ENCODE measurements around the gene CADM1.

CADM1 gene

DNA sequence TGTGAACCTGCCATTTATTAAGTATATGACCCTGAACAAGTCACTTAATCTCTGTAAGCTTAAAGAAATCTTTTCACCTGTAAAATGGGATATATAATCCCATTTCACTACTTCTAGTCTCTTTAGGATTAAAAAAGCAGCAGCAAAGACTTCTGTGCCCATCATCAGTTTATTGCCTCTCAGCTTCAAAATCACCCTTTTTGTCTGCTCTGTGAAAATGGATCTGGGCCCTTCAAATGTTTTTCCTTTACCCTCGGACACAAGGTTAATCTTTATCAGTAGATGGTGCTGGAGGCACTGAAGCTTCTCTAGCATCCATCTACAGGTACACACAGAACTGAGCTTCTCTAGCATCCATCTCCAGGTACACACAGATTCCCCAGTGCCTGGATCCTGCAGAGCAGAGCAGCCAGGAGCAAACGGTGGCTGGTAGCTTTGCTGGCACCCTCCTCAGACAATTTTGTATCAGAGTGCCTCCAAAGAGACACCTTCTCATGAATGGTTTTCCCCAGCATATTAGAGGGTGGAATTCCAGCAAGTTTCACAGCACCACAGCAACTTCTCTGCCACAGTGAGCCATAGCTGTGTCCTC, 56.8 kb downstream of the CADM1 start:
- Histone ChIP-seq H3K4me1 (ENCODE audit: control insufficient read depth, insufficient read depth, low read length) (no peaks in the 10 kb centered on the region), H3K9ac (ENCODE audit: low read depth, low read length) (no peak overlapping the region), H3K4me3 (ENCODE audit: low read depth, low read length) (no peak overlapping the region), H3K27me3 (ENCODE audit: control insufficient read depth, insufficient read depth, low read length) (no peaks in the 10 kb centered on the region), H3K27ac (ENCODE audit: low read depth, low read length) (no peak overlapping the region), H3K9me3 (ENCODE audit: control insufficient read depth, insufficient read depth, low read length) (peaks cover 6% of the 10 kb centered on the region; the same call in 1 of the 2 replicates), H3K36me3 (ENCODE audit: control insufficient read depth, insufficient read depth, low read length) (no peaks in the 10 kb centered on the region)

DNA sequence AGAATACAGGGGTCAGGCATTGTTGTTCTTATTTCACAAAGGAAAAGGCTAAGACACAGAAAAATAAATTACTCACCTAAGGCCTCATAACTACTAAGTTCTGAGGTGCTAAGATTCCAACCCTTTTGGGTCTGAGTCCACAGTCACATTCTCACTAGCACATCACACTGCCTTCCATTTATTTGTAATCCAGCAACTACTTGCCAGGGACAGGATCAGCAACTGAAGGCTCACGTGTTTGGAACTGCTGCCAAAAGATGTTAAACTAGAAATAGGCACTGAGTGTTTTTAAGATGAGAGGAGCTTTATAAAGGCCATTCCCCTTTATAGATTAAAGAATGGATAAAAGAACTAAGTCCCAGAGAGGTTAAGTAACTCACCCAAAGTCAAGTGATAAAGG, 58.0 kb downstream of the CADM1 start:
- H3K27ac ChIP-seq (ENCODE audit: low read depth, low read length): no peak overlapping the region

DNA sequence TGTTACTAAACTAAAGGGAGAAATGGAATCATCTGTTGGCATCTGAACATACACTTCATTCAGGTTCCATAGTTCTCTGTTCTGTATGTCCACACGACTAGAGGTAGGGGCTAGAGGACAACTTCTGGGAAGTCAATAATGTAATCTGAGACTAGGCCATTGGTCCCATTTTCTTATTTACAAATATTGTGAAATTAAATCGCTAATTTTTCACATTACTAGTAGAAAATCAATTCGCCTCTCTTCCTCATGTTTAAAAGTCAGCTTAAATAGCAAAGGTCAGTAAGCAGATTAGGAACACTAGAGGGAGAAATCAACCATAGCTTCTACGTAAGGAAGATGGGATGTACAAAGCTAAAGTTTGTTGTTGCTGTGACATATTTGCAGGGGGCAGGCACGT, 59.7 kb downstream of the CADM1 start:
- peaks cover 6% of the 10 kb centered on the region; the same call in 1 of the 2 replicates for H3K9me3 ChIP-seq (ENCODE audit: control insufficient read depth, insufficient read depth, low read length)
- H3K27me3 ChIP-seq (ENCODE audit: control insufficient read depth, insufficient read depth, low read length): no peaks in the 10 kb centered on the region
- no peaks in the 10 kb centered on the region for H3K4me1 ChIP-seq (ENCODE audit: control insufficient read depth, insufficient read depth, low read length)
- H3K27ac ChIP-seq (ENCODE audit: low read depth, low read length): no peak overlapping the region
- no peaks in the 10 kb centered on the region for H3K36me3 ChIP-seq (ENCODE audit: control insufficient read depth, insufficient read depth, low read length)
- no peak overlapping the region for H3K4me3 ChIP-seq (ENCODE audit: low read depth, low read length)
- H3K9ac ChIP-seq (ENCODE audit: low read depth, low read length): no peak overlapping the region

More for the DNA sequence above, 58.0 kb downstream of the CADM1 start:
- no peaks in the 10 kb centered on the region for H3K27me3 ChIP-seq (ENCODE audit: control insufficient read depth, insufficient read depth, low read length)
- H3K9me3 ChIP-seq (ENCODE audit: control insufficient read depth, insufficient read depth, low read length): peaks cover 6% of the 10 kb centered on the region; the same call in 1 of the 2 replicates
- no peaks in the 10 kb centered on the region for H3K4me1 ChIP-seq (ENCODE audit: control insufficient read depth, insufficient read depth, low read length)
- H3K9ac ChIP-seq (ENCODE audit: low read depth, low read length): no peak overlapping the region
- H3K36me3 ChIP-seq (ENCODE audit: control insufficient read depth, insufficient read depth, low read length): no peaks in the 10 kb centered on the region
- H3K4me3 ChIP-seq (ENCODE audit: low read depth, low read length): no peak overlapping the region

DNA sequence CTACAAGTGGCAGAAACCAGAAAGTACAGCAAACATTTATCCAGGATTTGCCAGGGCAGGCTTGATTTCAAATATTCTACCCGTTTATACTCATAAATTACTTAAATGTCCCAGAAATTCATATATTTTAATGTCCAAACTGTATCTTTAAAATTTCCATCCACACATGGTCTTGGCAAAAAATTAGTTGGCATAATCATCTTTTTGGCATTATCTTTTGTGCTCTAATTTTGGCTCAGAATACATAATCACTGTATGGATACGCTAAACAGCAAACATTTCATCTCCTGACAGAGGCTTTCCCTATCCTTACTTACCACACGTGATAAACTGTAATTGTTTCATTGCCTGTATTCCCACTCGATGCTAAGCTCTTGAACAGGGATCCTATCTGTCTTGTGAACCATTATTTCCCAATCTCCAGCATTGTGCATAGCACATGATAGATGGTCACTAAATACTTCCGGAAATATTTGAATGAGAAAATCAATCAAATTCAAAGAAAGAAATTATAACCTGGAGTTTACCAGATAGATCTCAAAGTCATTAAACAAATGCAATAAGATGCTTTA, 64.2 kb downstream of the CADM1 start:
- Histone ChIP-seq H3K9ac (ENCODE audit: low read depth, low read length) (no peak overlapping the region), H3K27ac (ENCODE audit: low read depth, low read length) (no peak overlapping the region), H3K4me3 (ENCODE audit: low read depth, low read length) (no peak overlapping the region)

DNA sequence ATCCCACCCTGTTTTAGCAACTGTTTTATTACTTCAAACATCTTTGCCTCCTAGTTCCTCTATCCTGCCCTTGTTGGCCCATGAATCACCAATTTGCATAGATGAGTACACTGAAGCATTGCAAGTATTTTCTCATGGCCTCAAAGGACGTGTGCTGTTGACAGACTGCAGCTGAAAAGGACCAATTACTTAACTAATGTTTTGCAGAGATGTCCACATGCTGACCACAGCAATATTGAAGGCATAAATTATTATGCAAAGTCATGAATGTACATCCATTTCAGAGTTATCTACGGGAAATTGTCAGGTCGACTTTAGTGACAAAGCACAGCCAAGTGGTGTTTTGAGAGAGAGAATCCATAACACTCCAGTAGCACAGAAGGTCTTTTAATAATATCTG, 64.8 kb downstream of the CADM1 start:
- H3K9ac ChIP-seq (ENCODE audit: low read depth, low read length): no peak overlapping the region
- no peak overlapping the region for H3K27ac ChIP-seq (ENCODE audit: low read depth, low read length)
- no peaks in the 10 kb centered on the region for H3K9me3 ChIP-seq (ENCODE audit: control insufficient read depth, insufficient read depth, low read length)
- H3K36me3 ChIP-seq (ENCODE audit: control insufficient read depth, insufficient read depth, low read length): no peaks in the 10 kb centered on the region
- peaks cover 7% of the 10 kb centered on the region for H3K4me1 ChIP-seq (ENCODE audit: control insufficient read depth, insufficient read depth, low read length)
- H3K27me3 ChIP-seq (ENCODE audit: control insufficient read depth, insufficient read depth, low read length): peaks cover 3% of the 10 kb centered on the region; the same call in 1 of the 2 replicates
- H3K4me3 ChIP-seq (ENCODE audit: low read depth, low read length): no peak overlapping the region

More for the DNA sequence above, 64.2 kb downstream of the CADM1 start:
- Histone ChIP-seq H3K4me1 (ENCODE audit: control insufficient read depth, insufficient read depth, low read length) (peaks cover 7% of the 10 kb centered on the region), H3K27me3 (ENCODE audit: control insufficient read depth, insufficient read depth, low read length) (peaks cover 3% of the 10 kb centered on the region; the same call in 1 of the 2 replicates), H3K9me3 (ENCODE audit: control insufficient read depth, insufficient read depth, low read length) (no peaks in the 10 kb centered on the region), H3K36me3 (ENCODE audit: control insufficient read depth, insufficient read depth, low read length) (no peaks in the 10 kb centered on the region)

DNA sequence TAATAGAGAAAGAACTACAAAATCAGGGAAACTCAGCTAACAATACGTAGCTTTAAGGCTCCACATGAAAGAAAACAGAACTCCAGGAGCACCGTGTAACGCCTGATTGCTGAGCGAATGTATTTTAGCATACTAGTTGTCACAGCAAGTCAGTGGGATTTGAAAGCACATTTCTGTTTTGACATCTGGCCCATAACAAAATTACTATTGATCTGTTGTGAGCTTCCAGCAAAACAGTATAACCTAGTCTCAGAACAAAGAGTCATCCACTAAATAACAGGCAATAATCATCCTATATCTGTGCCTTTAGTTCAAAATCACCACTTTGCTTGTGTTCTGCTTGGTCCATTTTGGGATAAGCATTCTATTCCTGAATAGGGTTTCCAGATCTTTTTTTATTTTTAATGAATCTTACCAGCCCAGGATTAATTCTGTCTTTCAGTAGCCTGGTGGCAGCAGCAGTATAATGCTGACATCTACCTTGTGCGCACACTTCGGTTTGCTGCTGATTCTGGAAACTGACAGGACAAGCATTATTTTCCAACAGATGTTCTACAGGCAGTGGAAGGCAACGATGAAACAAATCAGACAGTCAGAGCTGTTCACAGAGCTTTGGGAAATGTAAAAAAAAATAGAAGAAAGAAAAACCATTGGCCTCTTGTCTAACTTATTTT, 66.2 kb downstream of the CADM1 start:
- Histone ChIP-seq H3K27me3 (ENCODE audit: control insufficient read depth, insufficient read depth, low read length) (peaks cover 3% of the 10 kb centered on the region; the same call in 1 of the 2 replicates), H3K9ac (ENCODE audit: low read depth, low read length) (no peak overlapping the region), H3K4me3 (ENCODE audit: low read depth, low read length) (no peak overlapping the region), H3K4me1 (ENCODE audit: control insufficient read depth, insufficient read depth, low read length) (peaks cover 7% of the 10 kb centered on the region), H3K27ac (ENCODE audit: low read depth, low read length) (no peak overlapping the region), H3K36me3 (ENCODE audit: control insufficient read depth, insufficient read depth, low read length) (no peaks in the 10 kb centered on the region), H3K9me3 (ENCODE audit: control insufficient read depth, insufficient read depth, low read length) (no peaks in the 10 kb centered on the region)

DNA sequence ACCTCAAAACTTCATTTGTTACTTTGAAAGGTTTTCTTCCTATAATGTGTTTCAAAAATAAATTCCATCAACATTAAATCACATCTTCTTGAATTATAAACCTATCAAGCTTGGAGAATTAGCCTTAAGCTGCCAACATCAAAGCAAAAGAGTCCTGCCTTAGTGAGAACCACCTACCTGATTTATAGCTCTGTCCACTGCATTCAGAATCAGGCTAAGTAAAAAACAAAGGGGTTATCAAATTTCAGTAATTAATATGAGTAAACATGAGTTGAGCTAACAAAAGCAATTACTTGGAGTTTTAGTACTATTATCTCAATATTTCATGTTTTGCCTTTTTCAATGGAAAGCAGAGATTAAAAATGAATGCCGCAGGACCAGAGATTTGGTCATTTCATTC, 73.9 kb downstream of the CADM1 start:
- H3K9me3 ChIP-seq (ENCODE audit: control insufficient read depth, insufficient read depth, low read length): no peaks in the 10 kb centered on the region
- H3K36me3 ChIP-seq (ENCODE audit: control insufficient read depth, insufficient read depth, low read length): no peaks in the 10 kb centered on the region
- H3K4me3 ChIP-seq (ENCODE audit: low read depth, low read length): no peak overlapping the region
- no peak overlapping the region for H3K27ac ChIP-seq (ENCODE audit: low read depth, low read length)
- no peaks in the 10 kb centered on the region for H3K4me1 ChIP-seq (ENCODE audit: control insufficient read depth, insufficient read depth, low read length)
- no peaks in the 10 kb centered on the region for H3K27me3 ChIP-seq (ENCODE audit: control insufficient read depth, insufficient read depth, low read length)
- no peak overlapping the region for H3K9ac ChIP-seq (ENCODE audit: low read depth, low read length)

DNA sequence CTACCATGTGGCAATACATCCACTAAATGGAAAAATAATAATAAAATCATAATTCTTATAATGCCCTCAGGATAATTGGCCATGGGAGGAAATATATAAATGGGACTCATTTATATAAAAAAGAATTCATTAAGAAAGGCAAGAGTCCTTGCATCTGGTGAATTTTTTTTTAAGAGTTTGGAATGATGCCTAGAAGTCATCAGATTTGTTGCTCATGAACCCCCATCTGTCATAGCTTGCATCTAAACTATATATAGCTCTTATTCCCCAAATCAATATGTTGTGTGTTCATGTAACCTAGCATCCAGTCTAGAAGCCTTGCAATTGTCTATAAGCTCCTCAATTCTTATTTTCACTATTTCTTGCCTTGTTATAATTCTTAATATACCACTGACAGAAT, 75.9 kb downstream of the CADM1 start:
- no peak overlapping the region for H3K9ac ChIP-seq (ENCODE audit: low read depth, low read length)
- no peak overlapping the region for H3K27ac ChIP-seq (ENCODE audit: low read depth, low read length)
- H3K4me1 ChIP-seq (ENCODE audit: control insufficient read depth, insufficient read depth, low read length): peaks cover 11% of the 10 kb centered on the region
- no peaks in the 10 kb centered on the region for H3K36me3 ChIP-seq (ENCODE audit: control insufficient read depth, insufficient read depth, low read length)
- no peaks in the 10 kb centered on the region for H3K27me3 ChIP-seq (ENCODE audit: control insufficient read depth, insufficient read depth, low read length)
- H3K9me3 ChIP-seq (ENCODE audit: control insufficient read depth, insufficient read depth, low read length): no peaks in the 10 kb centered on the region
- H3K4me3 ChIP-seq (ENCODE audit: low read depth, low read length): no peak overlapping the region

DNA sequence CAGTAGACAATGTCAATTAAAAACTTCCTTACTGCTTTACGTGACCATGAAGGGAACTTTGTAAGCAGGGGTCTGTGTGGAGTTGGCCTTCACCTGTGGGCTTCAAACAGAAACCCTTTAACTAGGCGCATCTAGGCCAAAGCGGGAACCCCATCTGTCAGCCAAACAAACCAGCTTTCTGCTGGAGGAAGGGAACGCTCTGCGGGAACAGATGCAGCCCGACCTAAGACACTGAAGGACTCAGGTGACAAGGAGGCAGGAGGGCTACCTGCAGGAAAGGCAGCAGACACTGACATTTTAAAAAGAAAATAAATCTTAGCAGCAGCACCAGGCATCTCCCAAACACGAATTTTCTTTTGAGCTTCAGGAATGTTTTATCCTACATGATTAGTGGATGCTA, 78.4 kb downstream of the CADM1 start:
- Histone ChIP-seq H3K4me1 (ENCODE audit: control insufficient read depth, insufficient read depth, low read length) (peaks cover 34% of the 10 kb centered on the region), H3K27me3 (ENCODE audit: control insufficient read depth, insufficient read depth, low read length) (no peaks in the 10 kb centered on the region), H3K27ac (ENCODE audit: low read depth, low read length) (no peak overlapping the region), H3K4me3 (ENCODE audit: low read depth, low read length) (no peak overlapping the region), H3K9me3 (ENCODE audit: control insufficient read depth, insufficient read depth, low read length) (no peaks in the 10 kb centered on the region), H3K9ac (ENCODE audit: low read depth, low read length) (no peak overlapping the region), H3K36me3 (ENCODE audit: control insufficient read depth, insufficient read depth, low read length) (no peaks in the 10 kb centered on the region)

DNA sequence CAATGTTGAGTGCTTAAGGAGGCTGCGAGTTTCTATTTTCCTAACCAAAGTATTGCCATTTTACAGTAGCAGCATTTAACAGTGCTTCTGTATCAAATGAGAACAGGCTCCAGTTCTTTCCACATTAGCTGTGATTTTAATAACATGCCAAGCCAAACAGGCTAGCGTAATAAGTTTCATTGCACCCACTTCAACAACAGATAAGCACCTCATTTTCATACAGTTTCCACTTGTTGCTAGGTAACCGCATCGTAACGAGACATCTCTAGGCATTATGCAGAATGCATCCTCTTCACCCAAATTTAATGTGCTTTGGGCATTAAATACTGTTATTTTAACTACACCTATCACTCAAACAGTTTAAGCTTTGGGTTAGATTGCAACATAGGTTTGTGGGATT, 79.0 kb downstream of the CADM1 start:
- H3K9ac ChIP-seq (ENCODE audit: low read depth, low read length): no peak overlapping the region
- H3K27ac ChIP-seq (ENCODE audit: low read depth, low read length): no peak overlapping the region
- H3K27me3 ChIP-seq (ENCODE audit: control insufficient read depth, insufficient read depth, low read length): no peaks in the 10 kb centered on the region
- peaks cover 34% of the 10 kb centered on the region for H3K4me1 ChIP-seq (ENCODE audit: control insufficient read depth, insufficient read depth, low read length)
- H3K36me3 ChIP-seq (ENCODE audit: control insufficient read depth, insufficient read depth, low read length): no peaks in the 10 kb centered on the region
- no peak overlapping the region for H3K4me3 ChIP-seq (ENCODE audit: low read depth, low read length)
- no peaks in the 10 kb centered on the region for H3K9me3 ChIP-seq (ENCODE audit: control insufficient read depth, insufficient read depth, low read length)

DNA sequence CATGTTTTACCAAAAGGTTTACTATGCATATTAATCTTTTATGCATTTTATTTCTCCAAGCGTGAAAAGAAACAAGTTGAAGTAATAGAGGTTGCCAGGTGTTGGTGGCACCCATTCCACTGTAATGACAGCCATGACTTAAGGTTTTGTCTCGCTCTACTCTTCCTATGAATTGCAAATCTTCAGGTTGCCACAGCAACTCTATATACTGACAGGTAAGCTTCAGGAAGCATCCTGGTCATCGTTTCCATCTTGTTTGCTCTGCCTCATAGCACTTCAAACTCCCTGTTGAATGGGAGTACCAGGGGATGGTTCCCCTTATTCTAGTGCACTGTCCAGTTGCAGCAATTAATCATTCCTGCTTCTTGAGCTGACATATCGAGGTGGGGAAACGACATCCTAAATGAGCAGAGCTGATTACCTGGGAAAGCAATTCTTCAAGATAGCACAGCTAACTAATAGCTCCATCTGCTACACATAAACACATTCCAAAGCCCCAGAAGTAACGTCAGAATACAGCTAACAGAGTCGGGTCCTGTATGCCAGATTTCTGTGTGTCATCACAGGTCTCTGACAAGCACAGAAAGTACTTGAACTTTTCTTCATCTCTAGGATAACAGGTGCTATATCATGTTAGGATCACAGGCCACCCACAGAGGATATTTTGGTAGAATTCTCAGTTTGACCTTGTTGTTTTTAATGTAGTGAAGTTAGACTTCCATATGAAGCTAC, 80.3 kb downstream of the CADM1 start:
- no peaks in the 10 kb centered on the region for H3K27me3 ChIP-seq (ENCODE audit: control insufficient read depth, insufficient read depth, low read length)
- H3K27ac ChIP-seq (ENCODE audit: low read depth, low read length): no peak overlapping the region
- H3K9me3 ChIP-seq (ENCODE audit: control insufficient read depth, insufficient read depth, low read length): no peaks in the 10 kb centered on the region
- H3K4me3 ChIP-seq (ENCODE audit: low read depth, low read length): no peak overlapping the region
- H3K36me3 ChIP-seq (ENCODE audit: control insufficient read depth, insufficient read depth, low read length): no peaks in the 10 kb centered on the region
- no peak overlapping the region for H3K9ac ChIP-seq (ENCODE audit: low read depth, low read length)
- peaks cover 34% of the 10 kb centered on the region for H3K4me1 ChIP-seq (ENCODE audit: control insufficient read depth, insufficient read depth, low read length)
